K562 (cell line): ENCODE measurements around the gene RALGAPA2. TPM values are rescaled to one million over a fixed set of nuclear protein-coding genes. Genes with fewer than 3 reads are reported as not detected.

Source experiments
- ATAC-seq: fragments of 200-7000 bp; cut with Tn5 transposase; 3 replicates; pipeline ENCODE4 v1.9.1; 2020; ENCODE audit warnings: moderate library complexity
- BruUV-seq: library from RNA; stranded (reverse); fragments of 400-500 nt; replicated peaks from 2 replicates; lab custom pipeline; 2021; lab: Mats Ljungman, UMichigan
- CTCF ChIA-PET: fragments of 300-600 bp; formaldehyde crosslinking; extraction: SDS; loops from one replicate; lab custom pipeline; 2021; ENCODE audit warnings: low intra/inter-chr PET ratio; lab: Yijun Ruan, JAX
- POLR2A ChIA-PET: fragments of 300-600, 350-650 bp; sonication (Branson Sonifier 250); formaldehyde crosslinking; extraction: SDS; loops from one replicate; lab custom pipeline; 2021; ENCODE audit warnings: antibody characterized with exemption, inconsistent platforms; lab: Yijun Ruan, JAX
- DNase-seq, 4 experiments: peaks; one replicate each; pipeline versions ENCODE4 v3.0.0 to v3.0.0-alpha.2; 2011 to 2018; ENCODE audit warnings: low spot score in 3 of 4, mixed read lengths in 3 of 4; ENCODE audit errors: extremely low read depth in 1 of 4
- FAIRE-seq: peaks from 2 replicates; lab custom pipeline; 2011; peaks lifted over from hg19 to GRCh38; lab: Jason Lieb, UNC
- H2AFZ ChIP-seq: 2 replicates; pipeline ENCODE4 v1.6.0; 2011; ENCODE audit warnings: low read depth, low read length, control low read depth, inconsistent platforms
- H3K27ac ChIP-seq: fragments of 200-600 bp; 3 replicates; pipeline ENCODE4 v1.8.0; 2011; ENCODE audit warnings: low read depth, mild to moderate bottlenecking, control low read depth, inconsistent platforms, low read length, moderate library complexity, mixed read lengths; ENCODE audit errors: extremely low read depth
- H3K27me3 ChIP-seq, 2 experiments: fragments of 300-600 bp in 1 of 2; 2 replicates in 1 of 2; 3 replicates in 1 of 2; pipeline versions ENCODE4 v1.6.0 to v1.8.0; 2011; ENCODE audit warnings: inconsistent platforms in 2 of 2, low read length in 2 of 2, mild to moderate bottlenecking in 1 of 2, mixed read lengths in 1 of 2, moderate library complexity in 1 of 2; ENCODE audit not compliant: control insufficient read depth in 2 of 2, insufficient read depth in 2 of 2
- H3K36me3 ChIP-seq: fragments of 300-600 bp; 3 replicates; pipeline ENCODE4 v1.8.0; 2011; ENCODE audit warnings: mild to moderate bottlenecking, low read length, inconsistent platforms; ENCODE audit not compliant: control insufficient read depth, insufficient read depth
- H3K4me1 ChIP-seq, 2 experiments: fragments of 200-600 bp in 1 of 2; replicated peaks in 1 of 2; 2 replicates in 1 of 2; 3 replicates in 1 of 2; pipeline versions ENCODE4 v1.5.1 to v1.8.0; 2011; ENCODE audit warnings: inconsistent platforms in 2 of 2, low read length in 2 of 2, mild to moderate bottlenecking in 1 of 2, mixed read lengths in 1 of 2, moderate library complexity in 1 of 2; ENCODE audit not compliant: control insufficient read depth in 2 of 2, insufficient read depth in 2 of 2
- H3K4me2 ChIP-seq: 2 replicates; pipeline ENCODE4 v1.6.1; 2011; ENCODE audit warnings: low read length, control low read depth, inconsistent platforms, mixed read lengths; ENCODE audit not compliant: insufficient read depth
- H3K4me3 ChIP-seq: fragments of 200-600 bp; sonication (generic), shearing (Covaris generic); 2 replicates; pipeline ENCODE4 v1.5.1; 2016; ENCODE audit warnings: control low read depth, inconsistent platforms
- H3K79me2 ChIP-seq: fragments of 200-600 bp; 3 replicates; pipeline ENCODE4 v1.8.0; 2011; ENCODE audit warnings: low read length, inconsistent platforms; ENCODE audit not compliant: control insufficient read depth, insufficient read depth
- H3K9ac ChIP-seq, 2 experiments: 2 replicates each; pipeline versions ENCODE4 v1.6.0 to v1.6.1; 2011; ENCODE audit warnings: low read depth in 2 of 2, low read length in 2 of 2, control low read depth in 1 of 2, inconsistent platforms in 1 of 2, mild to moderate bottlenecking in 1 of 2, mixed read lengths in 1 of 2; ENCODE audit not compliant: insufficient read depth in 1 of 2
- H3K9me1 ChIP-seq: one replicate; pipeline ENCODE4 v1.6.0; 2011; ENCODE audit warnings: inconsistent platforms, mild to moderate bottlenecking, low read length, moderate library complexity; ENCODE audit not compliant: control insufficient read depth, insufficient read depth
- H3K9me3 ChIP-seq: replicated peaks from 2 replicates; pipeline ENCODE4 v1.5.1; 2011; ENCODE audit warnings: low read depth, low read length, inconsistent platforms; ENCODE audit not compliant: control insufficient read depth, insufficient read depth
- H4K20me1 ChIP-seq: replicated peaks from 2 replicates; pipeline ENCODE4 v1.6.1; 2011; ENCODE audit warnings: low read length, inconsistent platforms, mixed read lengths; ENCODE audit not compliant: control insufficient read depth, insufficient read depth
- CBX1 ChIP-seq: sonication (generic); IDR thresholded peaks from 2 replicates; pipeline ENCODE4 v1.6.1; 2016; ENCODE audit warnings: antibody characterized with exemption, low read depth, mild to moderate bottlenecking
- HDAC3 ChIP-seq: fragments of 450-650 bp; IDR thresholded peaks from 2 replicates; pipeline ENCODE4 v1.6.1; 2018; ENCODE audit warnings: borderline replicate concordance, mild to moderate bottlenecking, moderate library complexity; ENCODE audit not compliant: partially characterized antibody
- HLTF ChIP-seq: fragments of 450-650 bp; IDR thresholded peaks from 2 replicates; pipeline ENCODE4 v1.6.1; 2016
- MAFG ChIP-seq: fragments of 450-650 bp; conservative IDR thresholded peaks from 2 replicates; pipeline ENCODE4 v1.6.1; 2016; ENCODE audit warnings: missing genetic modification characterization, missing compliant biosample characterization
- SMAD3 ChIP-seq: fragments of 450-650 bp; formaldehyde crosslinking; conservative IDR thresholded peaks from 2 replicates; pipeline ENCODE4 v1.4.0; 2020; ENCODE audit warnings: mild to moderate bottlenecking
- SRF ChIP-seq, 2 experiments: fragments of 250-450, 450-650 bp in 1 of 2; sonication (Bioruptor Pico) in 1 of 2; sonication (generic) in 1 of 2; formaldehyde crosslinking; IDR thresholded peaks; 2 replicates each; pipeline versions ENCODE4 v1.5.0 to v1.5.1; 2020 to 2022; ENCODE audit warnings: mild to moderate bottlenecking in 1 of 2, missing genetic modification reagents in 1 of 2
- SUPT5H ChIP-seq: fragments of 450-650 bp; IDR thresholded peaks from 2 replicates; pipeline ENCODE4 v1.6.1; 2016
- TRIM25 ChIP-seq: fragments of 450-650 bp; IDR thresholded peaks from 2 replicates; pipeline ENCODE4 v1.7.0; 2016; ENCODE audit warnings: borderline replicate concordance
- ZNF263 ChIP-seq: sonication (generic); formaldehyde crosslinking; IDR thresholded peaks from 2 replicates; pipeline ENCODE4 v1.8.0; 2022; ENCODE audit warnings: mild to moderate bottlenecking, missing genetic modification reagents, borderline replicate concordance
- ZNF561 ChIP-seq: fragments of 450-650 bp; formaldehyde crosslinking; conservative IDR thresholded peaks from 2 replicates; pipeline ENCODE4 v1.4.0; 2020; ENCODE audit warnings: mild to moderate bottlenecking, moderate library complexity
- ZNF639 ChIP-seq, 2 experiments: fragments of 200-800 bp in 1 of 2; sonication (Bioruptor generic) in 1 of 2; sonication (generic) in 1 of 2; formaldehyde crosslinking in 1 of 2; IDR thresholded peaks in 1 of 2; conservative IDR thresholded peaks in 1 of 2; 2 replicates each; pipeline versions ENCODE4 v1.5.0 to v1.6.1; 2016 to 2020; ENCODE audit warnings: missing compliant biosample characterization in 1 of 2, missing genetic modification characterization in 1 of 2, missing genetic modification reagents in 1 of 2
- WGBS: fragments of 100-300 bp; shearing (Covaris generic); methylation state at CpG from one replicate; pipeline ENCODE4 v1.1.6; 2016; ENCODE audit warnings: low coverage, mixed read lengths; ENCODE audit not compliant: insufficient coverage; ENCODE audit errors: missing lambda C conversion rate; 5-methylcytosine and 5-hydroxymethylcytosine counted together
- in situ Hi-C: fragments of 300-500 bp; cut with MboI; formaldehyde crosslinking; loops from 4 replicates; pipeline ENCODE4 v1.15.0; 2018; ENCODE audit warnings: inconsistent platforms, mixed read lengths
- intact Hi-C: fragments of 100-400 bp; cut with micrococcal nuclease; formaldehyde crosslinking; loops from 2 replicates; pipeline ENCODE4 v1.14.2; 2022
- polyA plus RNA-seq, 8 experiments: library from polyadenylated mRNA; depleted of rRNA in 4 of 8; stranded (reverse) in 5 of 8; unstranded in 3 of 8; fragments of >200 nt; fragmentation: Nextera tagmentation in 2 of 8; fragmentation: Illumina TruSeq in 1 of 8; extraction: Ambion mirVana in 2 of 8; extraction: Trizol in 1 of 8; gene quantifications; 2 replicates each; pipeline versions ENCODE4 v1.2.1 to v1.2.3, GENCODE V29; 2011 to 2014; ENCODE audit warnings: inconsistent platforms in 1 of 8, missing spikeins in 1 of 8
- total RNA-seq, 7 experiments: library from RNA; depleted of rRNA in 6 of 7; stranded (reverse); fragments of >200 nt in 6 of 7; fragmentation: Illumina TruSeq in 2 of 7; extraction: Trizol in 2 of 7; gene quantifications; 2 replicates each; pipeline versions ENCODE4 v1.2.1 to v1.2.3, GENCODE V29; 2011 to 2021; ENCODE audit warnings: low replicate concordance in 1 of 7

The RALGAPA2 gene
- total and polyA plus RNA-seq, 9 of the 15 experiments (the other 6 are each of a cell fraction or from before 2014, with no cell fraction given): 0.35 to 2.7 (median 1.4) TPM

- in situ Hi-C loops (no loop called here), intact Hi-C loops (no loop called here)
- TF ChIP-seq SUPT5H: no peak
- no peak for TF ChIP-seq MAFG (tag)
- no peak for TF ChIP-seq SMAD3 (CRISPR knock-in tag)
- TF ChIP-seq ZNF263 (CRISPR knock-in tag): no peak
- Histone ChIP-seq H3K27me3 (no peaks in the 10 kb centered on the region; a peak in 1 of 5 replicates), H3K79me2 (no peaks in the 10 kb centered on the region), H2AFZ (no peak overlapping the region), H3K4me1 (no peaks in the 10 kb centered on the region), H3K9me1 (no peaks in the 10 kb centered on the region), H3K4me3 (no peak overlapping the region), H3K9me3 (no peaks in the 10 kb centered on the region), H3K36me3 (no peaks in the 10 kb centered on the region), H3K9ac (no peak overlapping the region), H4K20me1 (no peaks in the 10 kb centered on the region), H3K27ac (no peak overlapping the region), H3K4me2 (no peak overlapping the region)
- FAIRE-seq (no peak), ATAC-seq (no peak), DNase-seq (no peak)
- BruUV-seq: no TSS peak
- ChIA-PET CTCF (no interaction called here), POLR2A (no interaction called here)
- WGBS: 4% methylated on average over 5 of the region's 5 CpGs
Measured at GRCh38 chr20:20547221-20547875, 165.1 kb downstream of the RALGAPA2 start.

GRCh38 chr20:20546402-20546801, 166.0 kb downstream of the RALGAPA2 start:
- DNase-seq (no peak), ATAC-seq (no peak), FAIRE-seq (no peak)
- Histone ChIP-seq H3K27ac (no peak overlapping the region), H3K27me3 (no peaks in the 10 kb centered on the region; a peak in 1 of 5 replicates), H3K9me3 (no peaks in the 10 kb centered on the region), H3K4me1 (no peaks in the 10 kb centered on the region), H3K9ac (no peak overlapping the region), H3K79me2 (no peaks in the 10 kb centered on the region), H4K20me1 (no peaks in the 10 kb centered on the region), H3K4me2 (no peak overlapping the region), H3K4me3 (no peak overlapping the region), H3K9me1 (no peaks in the 10 kb centered on the region), H3K36me3 (no peaks in the 10 kb centered on the region), H2AFZ (no peak overlapping the region)
- intact Hi-C loops (no loop called here), in situ Hi-C loops (no loop called here)
- BruUV-seq: no TSS peak
- WGBS: 0% methylated on average over 6 of the region's 6 CpGs
- CTCF ChIA-PET: no interaction called here
- POLR2A ChIA-PET: no interaction called here
- TF ChIP-seq HLTF (no peak), HDAC3 (no peak), TRIM25 (no peak), SRF (CRISPR knock-in tag; IDR thresholded peaks at IDR 0.05) (no peak), ZNF639 (CRISPR knock-in tag; conservative IDR thresholded peaks at IDR 0.05 in 1 of 2, IDR thresholded peaks at IDR 0.05 in 1 of 2) (no peak), CBX1 (no peak), ZNF561 (CRISPR knock-in tag) (no peak)
